Eye (tissue), 1 donor: ENCODE results near the gene ASTN1.

Source experiments
- DNase-seq: peaks from one replicate; pipeline ENCODE4 v3.0.0-alpha.2; 2015

Gene ASTN1

GRCh38 chr1:177162243-177162642, 2.3 kb downstream of the ASTN1 start:
- DNase-seq, result no peak

GRCh38 chr1:177146499-177146898, 18.0 kb downstream of the ASTN1 start:
- no peak for DNase-seq

- peak; percentile 52 for DNase-seq
Observed at GRCh38 chr1:177145106-177146070, 19.1 kb downstream of the ASTN1 start.

GRCh38 chr1:177142791-177143271, 21.7 kb downstream of the ASTN1 start:
- no peak for DNase-seq

GRCh38 chr1:177142010-177142409, 22.5 kb downstream of the ASTN1 start:
- DNase-seq, result no peak

GRCh38 chr1:177138347-177138746, 26.2 kb downstream of the ASTN1 start:
- no peak for DNase-seq

GRCh38 chr1:177137814-177138213, 26.7 kb downstream of the ASTN1 start:
- DNase-seq, result no peak

- DNase-seq, result no peak
Observed at GRCh38 chr1:177135250-177135649, 29.3 kb downstream of the ASTN1 start.

- DNase-seq, result peak; percentile 52
Observed at GRCh38 chr1:177133977-177134538, 30.5 kb downstream of the ASTN1 start.

GRCh38 chr1:177132141-177132540, 32.4 kb downstream of the ASTN1 start:
- no peak for DNase-seq

- DNase-seq, result no peak
Observed at GRCh38 chr1:177131723-177132122, 32.8 kb downstream of the ASTN1 start.

GRCh38 chr1:177130451-177130945, 34.0 kb downstream of the ASTN1 start:
- peak; percentile 86 for DNase-seq

GRCh38 chr1:177128665-177129281, 35.7 kb downstream of the ASTN1 start:
- no peak for DNase-seq

GRCh38 chr1:177126267-177126666, 38.2 kb downstream of the ASTN1 start:
- no peak for DNase-seq

- no peak for DNase-seq
Observed at GRCh38 chr1:177124577-177125278, 39.8 kb downstream of the ASTN1 start.

- DNase-seq, result peak; percentile 45
Observed at GRCh38 chr1:177122461-177123251, 41.9 kb downstream of the ASTN1 start.

- no peak for DNase-seq
Observed at GRCh38 chr1:177119311-177119710, 45.2 kb downstream of the ASTN1 start.

- no peak for DNase-seq
Observed at GRCh38 chr1:177118901-177119300, 45.6 kb downstream of the ASTN1 start.

- no peak for DNase-seq
Observed at GRCh38 chr1:177116941-177117340, 47.6 kb downstream of the ASTN1 start.

- no peak for DNase-seq
Observed at GRCh38 chr1:177106614-177107365, 57.7 kb downstream of the ASTN1 start.

GRCh38 chr1:177106196-177106595, 58.3 kb downstream of the ASTN1 start:
- DNase-seq, result no peak
